GM20431 (cell line): Measurements from ENCODE around the gene DTNA.
"Not testable (repeated sequence)": the region's sequence is repeated elsewhere in the genome, so short reads cannot be mapped to it uniquely, and the experiment has no call there.

Experiments
- in situ Hi-C: fragments of 300-500 bp; cut with MseI, MboI; formaldehyde crosslinking; loops from one replicate; pipeline ENCODE4 v1.15.0; 2020; ENCODE audit warnings: low sequenced_read_pairs; ENCODE audit not compliant: unreplicated experiment

Gene DTNA

DNA sequence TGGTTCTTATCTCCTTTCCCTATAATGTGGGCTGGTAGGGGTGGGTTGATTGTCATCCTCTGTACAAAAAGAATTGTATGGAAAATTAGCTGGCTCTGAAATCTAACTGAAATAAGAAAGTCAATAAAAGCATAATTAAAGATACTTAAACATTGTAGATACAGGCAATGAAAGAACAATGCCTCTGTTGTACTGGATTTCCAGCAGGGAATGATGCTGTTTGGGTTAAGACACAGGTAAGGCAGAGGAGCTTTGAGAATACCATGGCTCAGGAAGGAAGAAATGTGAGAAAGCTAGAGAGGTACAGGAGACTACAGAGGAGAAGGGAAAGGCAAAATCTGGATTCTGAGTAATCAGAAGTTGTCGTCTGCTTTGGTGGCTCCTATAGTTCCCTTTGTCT is 10.1 kb downstream of the DTNA start:
- in situ Hi-C loops = no loop called here

DNA sequence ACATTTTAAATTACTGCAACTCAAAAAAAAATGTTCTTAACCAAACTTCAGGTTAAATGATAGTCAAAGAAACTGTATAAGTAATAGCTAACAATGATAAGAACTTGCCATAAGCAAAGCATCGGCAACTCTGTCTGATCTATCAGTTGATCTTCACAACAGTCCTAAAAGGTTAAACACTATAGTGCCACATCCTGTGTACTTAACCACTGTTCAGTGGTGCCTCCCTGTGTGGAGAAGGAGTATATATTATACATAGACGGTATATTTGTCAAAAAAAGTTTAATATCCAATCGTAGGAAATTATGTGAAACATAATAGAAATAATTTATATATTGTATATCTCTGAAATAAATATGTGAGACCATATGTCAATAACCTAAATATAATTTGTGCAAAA is 13.0 kb downstream of the DTNA start:
- in situ Hi-C loops = no loop called here

DNA sequence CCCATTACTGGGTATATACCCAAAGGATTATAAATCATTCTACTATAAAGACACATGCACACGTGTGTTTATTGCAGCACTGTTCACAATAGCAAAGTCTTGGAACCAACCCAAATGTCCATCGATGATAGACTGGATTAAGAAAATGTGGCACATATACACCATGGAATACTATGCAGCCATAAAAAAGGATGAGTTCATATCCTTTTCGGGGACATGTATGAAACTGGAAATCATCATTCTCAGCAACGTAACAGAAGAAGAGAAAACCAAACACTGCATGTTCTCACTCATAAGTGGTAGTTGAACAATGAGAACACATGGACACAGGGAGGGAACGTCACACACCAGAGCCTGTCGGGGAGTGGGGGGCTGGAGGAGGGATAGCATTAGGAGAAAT is 15.6 kb downstream of the DTNA start:
- in situ Hi-C loops = not testable (repeated sequence)

DNA sequence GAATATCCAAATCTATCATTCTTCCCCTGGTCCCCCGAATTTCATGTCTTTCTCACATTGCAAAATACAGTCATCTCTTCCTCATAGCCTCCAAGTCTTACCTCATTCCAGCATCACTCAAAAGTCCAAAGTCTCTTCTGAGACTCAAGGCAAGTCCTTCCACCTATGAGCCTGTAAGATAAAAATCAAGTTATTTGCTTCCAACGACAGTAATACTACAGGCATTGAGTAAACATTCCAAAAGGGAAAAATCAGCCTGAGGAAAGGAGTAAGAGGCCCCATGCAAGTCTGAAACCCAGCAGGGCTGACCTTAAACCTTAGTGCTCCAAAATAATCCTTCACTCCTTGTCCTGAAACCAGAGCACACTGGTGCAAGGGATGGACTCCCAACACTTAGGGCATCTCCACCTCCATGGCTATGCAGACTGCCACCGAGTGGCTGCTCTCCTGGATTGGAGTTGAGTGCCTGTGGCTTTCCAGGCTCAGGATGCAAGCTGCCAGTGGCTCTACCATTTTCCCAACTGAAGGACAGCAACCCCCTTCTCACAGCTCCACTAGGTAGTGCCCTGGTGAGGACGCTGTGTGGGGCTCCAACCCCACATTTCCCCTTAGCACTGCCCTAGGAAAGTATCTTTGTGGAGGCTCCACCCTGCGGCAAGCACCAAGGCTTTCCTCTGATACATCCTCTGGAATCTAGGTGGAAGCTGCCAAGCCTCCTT is 16.3 kb downstream of the DTNA start:
- in situ Hi-C loops = no loop called here

DNA sequence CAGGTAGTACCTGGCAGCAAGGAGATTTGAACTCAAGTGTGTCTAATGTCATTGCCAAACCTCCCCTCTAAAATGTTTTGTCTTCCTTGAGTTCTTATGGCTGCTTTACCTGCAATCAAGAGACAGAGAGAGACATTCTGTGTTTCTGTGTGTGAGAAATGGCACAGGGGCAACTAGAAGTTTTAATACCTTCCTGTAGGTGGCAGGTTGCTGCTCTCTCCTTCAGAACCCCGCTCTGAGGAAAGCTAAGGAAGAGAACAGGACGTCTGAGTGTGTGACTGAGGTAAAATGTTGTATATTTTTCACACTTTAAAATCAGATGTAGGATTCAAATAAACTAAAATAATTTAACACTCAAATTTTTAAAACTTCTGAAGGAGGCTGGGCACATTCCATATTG is 19.2 kb downstream of the DTNA start:
- in situ Hi-C loops = no loop called here

DNA sequence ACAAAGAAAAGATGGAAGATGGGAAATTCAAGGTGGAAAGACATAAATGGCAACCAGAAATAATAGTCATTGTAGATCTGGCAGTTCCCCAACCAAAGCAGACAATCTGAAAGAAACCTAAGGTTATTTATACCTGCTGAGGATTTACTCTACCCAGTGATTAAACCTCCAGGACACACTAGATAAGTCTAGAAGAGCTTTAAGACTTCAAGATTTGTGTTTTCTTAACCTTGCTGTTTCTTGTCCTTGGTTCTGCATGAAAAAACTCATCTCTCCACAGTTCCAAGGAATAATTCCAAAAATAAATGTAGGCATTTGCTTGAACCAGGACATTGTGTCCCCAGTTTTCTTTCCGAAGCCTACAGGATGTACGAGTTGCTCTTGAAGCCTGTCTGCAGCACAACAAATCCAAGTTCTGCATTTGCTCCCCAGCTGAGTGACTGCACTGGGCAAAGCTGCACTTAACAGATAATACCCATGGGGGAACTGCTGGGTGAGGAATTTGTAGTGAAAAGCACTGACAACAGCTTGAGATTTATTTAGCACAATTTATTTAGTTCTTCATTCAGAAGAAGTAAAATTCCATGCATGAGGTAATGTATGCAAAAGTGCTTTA is 19.8 kb downstream of the DTNA start:
- in situ Hi-C loops = no loop called here

DNA sequence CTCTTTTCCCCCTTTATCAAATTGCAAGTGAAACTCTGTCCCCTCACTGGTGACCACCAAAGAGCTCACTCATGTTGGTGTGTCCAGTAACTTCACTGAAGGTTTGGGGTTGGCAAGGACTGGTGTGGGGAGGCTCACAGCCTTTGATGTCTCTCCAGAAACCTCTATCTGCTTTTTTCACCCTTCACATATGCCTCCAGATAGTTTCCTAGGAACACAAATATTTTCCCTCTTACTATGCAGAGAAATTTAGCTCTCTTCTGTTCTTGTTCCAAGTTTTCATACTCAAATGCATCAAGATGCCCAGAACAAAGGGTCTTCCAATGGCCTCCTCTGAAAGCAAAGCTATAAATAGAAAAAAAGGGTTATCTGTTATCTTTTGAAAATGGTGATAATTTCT is 20.7 kb downstream of the DTNA start:
- in situ Hi-C loops = no loop called here

DNA sequence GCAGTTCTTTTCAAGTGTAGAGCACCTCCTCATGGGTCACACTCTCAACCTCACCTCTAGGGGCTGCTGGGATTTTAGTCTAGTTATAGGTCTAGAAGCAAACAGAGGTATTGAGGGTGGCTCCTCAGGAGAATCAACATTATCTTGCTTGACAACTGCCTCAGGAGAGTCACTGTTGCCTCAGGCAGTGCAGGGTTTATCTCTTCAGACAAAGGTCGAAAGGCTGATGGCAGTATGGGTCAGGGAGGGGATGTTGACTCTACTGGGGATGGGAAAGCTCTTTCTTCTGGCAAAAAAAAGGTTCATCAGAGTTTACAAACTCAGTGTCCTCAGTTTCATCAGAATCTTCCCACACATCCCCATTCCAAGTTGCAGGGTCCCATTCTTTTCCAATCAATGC is 24.0 kb downstream of the DTNA start:
- in situ Hi-C loops = no loop called here

DNA sequence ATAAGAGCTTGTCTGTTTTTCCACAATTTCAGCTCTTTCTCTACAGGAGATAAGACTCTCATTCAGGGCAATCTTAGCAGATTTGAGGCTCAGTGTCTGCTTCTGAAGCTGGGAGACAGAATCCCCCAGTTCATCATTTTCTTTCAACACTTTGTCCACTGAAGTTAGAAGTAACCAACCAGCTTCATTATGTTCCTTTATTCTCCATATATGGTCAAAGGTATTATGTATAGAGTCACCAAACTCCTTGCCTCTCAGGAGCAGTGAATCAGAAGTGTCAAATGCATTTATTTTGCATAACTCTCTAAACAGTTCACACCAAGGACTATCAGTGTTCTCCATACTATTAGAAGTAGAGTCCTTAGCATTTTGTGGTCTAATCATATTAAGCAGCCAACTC is 24.4 kb downstream of the DTNA start:
- in situ Hi-C loops = not testable (repeated sequence)

DNA sequence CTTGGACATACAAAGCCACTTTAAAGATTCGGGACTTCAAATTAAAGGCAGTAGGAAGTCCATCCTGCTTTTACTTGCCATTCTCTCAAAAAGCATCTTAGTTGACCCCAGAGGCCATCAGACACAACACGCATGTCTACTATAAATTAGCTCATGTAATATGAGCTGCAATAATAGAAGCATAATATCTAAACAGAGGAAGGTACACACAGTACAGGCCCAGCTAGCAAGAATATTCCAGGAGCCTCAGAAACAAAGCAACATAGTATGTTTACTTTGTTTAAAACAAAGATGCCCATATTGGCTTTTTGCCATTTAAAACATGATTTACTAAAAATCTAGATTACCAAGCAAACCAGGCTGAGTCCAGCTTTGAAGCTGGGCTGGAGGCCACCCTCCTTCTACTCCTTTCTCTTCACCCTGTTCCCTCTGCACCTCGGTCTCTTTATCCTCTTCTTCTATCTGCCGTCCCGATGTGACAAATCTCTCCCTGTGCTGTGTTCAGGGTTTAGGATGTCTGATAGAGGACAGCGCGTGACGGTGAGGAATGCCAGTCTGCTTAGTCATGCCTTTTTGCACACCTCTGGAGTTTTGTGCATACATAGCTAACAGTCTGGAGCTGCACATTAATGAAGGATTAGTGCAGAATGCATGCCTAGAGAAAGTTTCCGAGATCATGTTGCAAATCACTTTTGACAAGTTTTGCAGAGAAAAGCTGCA is 28.2 kb downstream of the DTNA start:
- in situ Hi-C loops = no loop called here

DNA sequence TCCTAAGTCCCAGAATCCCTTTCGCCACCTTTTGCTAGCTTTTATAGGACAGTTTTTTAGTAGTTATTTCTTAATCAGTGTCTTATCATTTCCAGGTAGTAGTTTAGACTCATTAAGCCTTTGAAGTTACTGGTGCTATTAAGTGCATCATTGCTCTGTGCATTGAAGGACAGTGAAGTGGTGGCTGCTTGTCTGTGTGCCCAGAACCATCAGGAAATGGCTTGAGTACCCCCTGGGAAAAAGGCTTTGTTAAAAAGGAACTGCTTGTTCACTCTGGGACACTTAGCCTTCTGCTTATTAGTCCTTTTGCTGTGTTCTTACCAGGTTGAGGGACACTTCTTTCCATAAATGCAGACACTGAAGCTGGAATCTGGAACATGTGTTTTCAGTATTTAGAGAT is 30.0 kb downstream of the DTNA start:
- in situ Hi-C loops = no loop called here

DNA sequence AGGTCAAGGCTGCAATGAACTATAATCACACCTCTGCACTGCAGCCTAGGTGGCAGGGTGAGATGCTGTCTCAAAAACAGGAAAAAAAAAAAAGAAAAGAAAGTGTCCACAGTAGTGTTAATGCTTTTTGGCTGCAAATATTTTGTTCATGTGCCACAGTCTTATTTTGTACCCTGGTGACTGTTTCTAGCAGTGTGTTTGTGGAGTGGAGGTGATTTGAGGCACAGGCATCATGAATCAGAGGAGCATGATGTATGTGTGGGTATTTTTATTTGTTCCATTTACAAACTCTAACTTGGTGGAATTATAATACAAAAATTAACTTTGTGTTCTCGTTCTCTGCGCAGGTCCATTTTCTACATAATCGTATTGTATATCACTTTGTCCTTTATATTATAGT is 30.6 kb downstream of the DTNA start:
- in situ Hi-C loops = no loop called here

DNA sequence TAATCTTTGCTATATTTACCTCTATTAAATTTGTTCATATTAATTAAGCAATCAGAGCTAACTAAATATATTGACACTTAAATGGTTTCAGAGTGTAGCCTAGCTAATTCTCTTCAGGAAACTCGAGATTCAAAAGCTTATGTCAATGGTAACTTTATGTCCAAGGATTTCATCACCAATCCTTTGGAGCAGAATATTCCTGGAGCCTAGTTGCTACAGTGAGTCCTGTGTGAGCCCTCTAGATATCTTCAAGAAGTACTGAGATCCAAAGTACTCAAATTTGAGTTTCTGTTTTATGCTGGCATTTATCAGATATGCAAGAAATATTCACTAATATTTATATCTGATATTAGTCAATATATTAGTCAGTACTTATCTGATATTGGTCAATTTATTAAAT is 31.3 kb downstream of the DTNA start:
- in situ Hi-C loops = no loop called here

DNA sequence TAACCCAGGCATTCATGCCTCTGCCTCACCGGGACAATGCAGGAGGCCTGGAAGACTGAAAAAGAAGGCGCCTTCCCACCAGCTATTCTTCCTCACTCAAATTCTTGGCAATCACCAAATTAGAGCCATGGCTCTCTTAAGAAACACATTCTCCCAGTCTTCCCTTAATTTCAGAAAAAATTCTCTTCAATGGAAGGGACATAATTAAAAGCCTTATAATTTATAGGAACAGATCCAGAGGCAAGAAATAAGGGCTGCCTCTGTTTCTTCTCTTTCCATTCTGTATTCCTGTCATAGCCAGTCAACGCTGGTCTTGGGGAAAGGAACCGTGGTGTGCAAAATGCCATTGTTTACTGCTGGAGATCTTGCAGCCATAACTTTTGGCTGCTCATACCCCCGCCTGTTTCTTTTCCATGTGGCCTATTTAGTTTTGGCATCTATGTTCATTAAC is 32.8 kb downstream of the DTNA start:
- in situ Hi-C loops = no loop called here

DNA sequence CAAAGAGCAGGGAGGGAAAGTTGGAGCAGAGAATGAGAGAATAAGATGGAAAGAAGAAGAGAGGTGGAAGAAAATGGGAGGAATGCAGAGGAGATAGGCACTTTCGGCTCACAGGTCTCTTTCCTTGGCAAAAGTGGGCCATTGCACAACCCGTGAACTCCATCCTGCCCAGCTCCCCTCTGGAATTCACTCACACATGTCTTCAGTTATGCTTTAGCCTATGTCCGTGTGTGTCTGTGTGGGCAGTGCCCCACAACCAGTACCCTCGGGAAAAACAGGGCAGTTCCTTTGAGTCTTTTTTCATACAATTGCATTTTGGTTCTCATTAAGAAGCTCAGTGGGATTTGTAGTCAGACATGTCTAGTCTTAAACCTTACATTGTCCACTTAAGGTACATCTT is 34.5 kb downstream of the DTNA start:
- in situ Hi-C loops = no loop called here

DNA sequence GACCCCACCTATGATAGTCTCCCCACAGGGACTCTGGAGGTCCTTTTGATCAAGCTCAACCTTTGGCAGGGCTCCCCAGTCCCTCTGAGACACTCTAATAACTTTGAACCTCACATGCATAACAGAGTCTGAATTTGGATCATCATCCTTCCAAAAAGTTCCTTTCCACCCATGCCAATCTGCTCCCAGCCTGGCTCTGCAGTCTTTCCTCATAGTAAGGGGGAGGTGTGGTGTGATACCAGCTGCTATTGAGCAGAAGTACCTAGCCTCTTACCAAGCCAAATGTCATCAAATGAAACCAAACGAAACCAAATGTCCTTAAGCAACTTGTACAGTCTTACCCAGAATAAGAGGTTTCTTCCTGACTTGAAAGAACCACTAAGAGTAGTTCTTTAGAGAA is 36.5 kb downstream of the DTNA start:
- in situ Hi-C loops = no loop called here

DNA sequence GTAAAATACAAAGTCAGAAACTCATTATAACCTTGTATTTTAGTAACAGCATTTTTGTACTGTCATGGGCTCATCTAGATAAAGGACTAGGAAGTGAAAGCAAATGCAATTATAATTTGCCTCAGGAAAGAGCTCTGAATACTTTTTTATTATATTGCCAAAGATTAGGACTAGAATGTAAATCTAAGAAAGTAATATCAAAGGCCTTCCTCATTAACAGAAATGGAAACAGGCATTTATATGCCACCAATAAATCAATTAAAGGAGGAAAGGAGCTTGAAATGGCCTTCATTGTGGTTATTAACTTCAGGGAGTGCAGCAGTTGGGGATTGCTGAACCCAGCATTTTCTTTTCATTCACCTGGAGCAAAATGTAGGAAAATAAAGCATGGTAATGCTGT is 39.6 kb downstream of the DTNA start:
- in situ Hi-C loops = no loop called here

DNA sequence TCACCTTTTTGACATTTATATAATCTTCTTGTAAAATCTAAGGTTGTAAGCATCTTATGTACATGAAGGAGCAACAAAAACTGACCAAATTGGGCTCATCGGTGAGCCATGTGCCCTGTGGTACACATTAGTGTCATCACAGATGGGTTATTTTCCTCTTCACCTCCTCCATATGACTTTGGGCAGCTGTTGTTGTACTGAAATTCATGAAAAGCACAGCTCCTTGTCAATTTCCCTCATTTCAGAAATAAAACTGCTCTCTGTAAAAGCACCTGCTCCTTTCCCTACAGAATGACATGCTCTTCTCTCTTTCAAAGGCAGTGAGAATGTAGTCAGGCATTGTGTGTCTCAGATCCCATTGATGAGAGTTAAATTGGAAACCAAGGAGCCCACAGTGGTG is 42.0 kb downstream of the DTNA start:
- in situ Hi-C loops = no loop called here

DNA sequence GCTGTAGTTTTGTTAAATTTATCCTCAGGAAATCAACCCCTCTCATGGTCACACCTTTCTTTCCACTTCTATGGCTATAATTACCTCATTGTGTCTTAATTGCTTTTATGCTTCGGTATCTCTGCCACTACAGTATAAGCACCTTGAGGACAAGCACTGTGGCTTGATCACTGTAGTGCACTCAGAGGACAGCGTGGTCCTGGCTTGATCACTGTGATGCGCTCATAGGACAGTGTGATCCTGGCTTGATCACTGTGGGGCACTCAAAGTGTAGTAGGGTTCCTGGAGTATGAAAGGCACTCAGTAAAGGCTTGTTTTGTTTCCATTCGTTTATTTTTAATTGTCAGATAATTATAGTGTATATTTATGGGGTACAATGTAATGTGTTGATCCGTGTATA is 44.2 kb downstream of the DTNA start:
- in situ Hi-C loops = no loop called here

DNA sequence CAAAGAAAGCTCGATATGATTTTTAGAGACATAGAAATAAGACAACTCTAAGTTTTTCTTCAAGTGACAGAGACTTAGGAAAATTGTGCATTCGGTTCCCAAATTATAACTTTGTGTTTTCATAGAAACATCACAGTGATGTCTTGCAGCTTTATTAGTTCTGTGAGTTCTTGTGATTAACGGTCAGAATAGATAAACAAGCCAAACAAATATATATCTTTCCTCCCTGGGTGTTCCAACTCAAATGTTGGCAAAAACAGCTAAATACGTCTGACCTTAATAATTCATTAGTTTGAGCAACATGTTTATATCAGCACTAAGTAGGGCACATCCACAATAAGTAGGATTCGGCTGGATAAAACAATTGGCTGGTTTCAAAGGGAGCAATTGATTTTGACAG is 47.6 kb downstream of the DTNA start:
- in situ Hi-C loops = no loop called here

DNA sequence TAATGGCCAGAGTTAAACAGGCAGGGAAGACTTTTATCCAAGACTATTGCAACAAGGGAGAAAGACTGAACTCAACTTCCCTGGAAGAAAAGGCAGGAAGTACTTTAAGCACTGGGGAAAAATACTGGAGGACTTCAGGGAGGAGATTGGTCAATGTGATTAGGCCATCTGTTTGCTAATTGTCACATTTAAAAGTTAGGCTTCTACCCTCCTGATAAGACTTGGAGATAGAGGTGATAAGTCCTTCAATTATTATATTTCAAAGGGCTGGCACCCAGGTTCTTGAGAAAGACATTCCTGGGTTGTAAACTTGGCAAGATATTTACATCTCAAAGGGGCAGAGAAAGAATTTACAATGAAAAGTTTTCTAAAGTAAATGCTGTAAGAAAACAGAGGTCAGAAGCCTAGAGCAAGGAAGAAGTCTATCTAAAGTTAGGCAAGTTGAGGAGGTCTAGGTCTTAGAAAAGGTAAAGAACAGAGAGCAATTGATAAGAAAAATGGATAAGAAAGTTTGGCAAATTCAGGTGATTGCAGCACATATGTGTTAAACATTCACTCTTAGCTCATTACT is 48.4 kb downstream of the DTNA start:
- in situ Hi-C loops = no loop called here
